LNCAP (cell line): ENCODE results near the gene SNX10.

ENCODE experiments used
- CTCF ChIP-seq: fragments of 450-650 bp; IDR thresholded peaks from 2 replicates; pipeline ENCODE4 v1.5.1; 2017; ENCODE audit warnings: mild to moderate bottlenecking

The SNX10 gene

GRCh38 chr7:26292768-26293560 is 1.3 kb downstream of the SNX10 start:
- no peak for TF ChIP-seq CTCF

GRCh38 chr7:26293569-26294308 is 2.1 kb downstream of the SNX10 start:
- TF ChIP-seq CTCF = no peak

DNA sequence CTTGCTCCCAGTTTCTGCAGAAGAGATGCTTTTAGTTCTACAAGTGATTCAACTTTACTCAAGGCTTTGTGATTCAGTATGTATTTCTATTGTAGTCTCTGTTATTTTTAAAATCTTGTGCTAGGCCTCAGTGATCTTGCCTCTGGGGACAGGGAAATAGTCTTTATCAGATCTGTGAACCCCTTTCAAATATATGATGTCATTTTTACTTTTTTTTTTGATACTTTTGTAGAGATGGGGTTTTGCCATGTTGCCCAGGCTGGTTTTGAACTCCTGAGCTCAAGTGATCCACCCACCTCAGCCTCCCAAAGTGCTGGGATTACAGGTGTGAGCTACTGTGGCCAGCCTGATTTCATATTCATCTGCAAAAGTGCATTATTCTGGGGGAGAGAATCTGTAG is 3.4 kb downstream of the SNX10 start:
- no peak for TF ChIP-seq CTCF

- no peak for TF ChIP-seq CTCF
Measured at GRCh38 chr7:26295586-26295985, 3.9 kb downstream of the SNX10 start.

- TF ChIP-seq CTCF = no peak
Measured at GRCh38 chr7:26298472-26299058, 6.9 kb downstream of the SNX10 start.

- no peak for TF ChIP-seq CTCF
Measured at GRCh38 chr7:26305090-26305868, 13.6 kb downstream of the SNX10 start.

GRCh38 chr7:26305869-26306665 is 14.4 kb downstream of the SNX10 start:
- TF ChIP-seq CTCF = no peak
